HUES48 (cell line): ENCODE results near the gene ZNF765.
A peak's percentile ranks its signal among the peaks of the same experiment; 100 is the strongest.
"Not testable (repeated sequence)": the region's sequence is repeated elsewhere in the genome, so short reads cannot be mapped to it uniquely, and the experiment has no call there.

Experiments
- H3K27ac ChIP-seq: one replicate; pipeline ENCODE4 v1.7.0; 2013; ENCODE audit warnings: low read depth, low read length, inconsistent platforms
- H3K27me3 ChIP-seq: 2 replicates; pipeline ENCODE4 v1.6.1; 2013; ENCODE audit warnings: mild to moderate bottlenecking, low read length; ENCODE audit not compliant: control insufficient read depth, insufficient read depth
- H3K36me3 ChIP-seq: 2 replicates; pipeline ENCODE4 v1.6.1; 2013; ENCODE audit warnings: low read length; ENCODE audit not compliant: control insufficient read depth, insufficient read depth
- H3K4me1 ChIP-seq: 2 replicates; pipeline ENCODE4 v1.6.1; 2013; ENCODE audit warnings: mild to moderate bottlenecking, low read length; ENCODE audit not compliant: control insufficient read depth, insufficient read depth
- H3K4me3 ChIP-seq: 2 replicates; pipeline ENCODE4 v1.5.1; 2013; ENCODE audit warnings: mild to moderate bottlenecking, low read depth, low read length
- H3K9ac ChIP-seq: 2 replicates; pipeline ENCODE4 v1.6.1; 2013; ENCODE audit warnings: mild to moderate bottlenecking, low read depth, low read length, moderate library complexity
- H3K9me3 ChIP-seq: 2 replicates; pipeline ENCODE4 v1.6.1; 2013; ENCODE audit warnings: low read length; ENCODE audit not compliant: control insufficient read depth, insufficient read depth

Gene ZNF765

GRCh38 chr19:53463263-53463662, 68.3 kb downstream of the ZNF765 start:
- Histone ChIP-seq H3K27ac (no peak overlapping the region), H3K9me3 (no peaks in the 10 kb centered on the region), H3K4me3 (peak overlapping the region; percentile 69)

GRCh38 chr19:53466726-53467484, 72.0 kb downstream of the ZNF765 start:
- H3K9me3 ChIP-seq = no peaks in the 10 kb centered on the region
- peaks cover 18% of the 10 kb centered on the region for H3K4me1 ChIP-seq
- peak overlapping the region; percentile 64 for H3K27ac ChIP-seq
- H3K36me3 ChIP-seq = no peaks in the 10 kb centered on the region
- H3K27me3 ChIP-seq = no peaks in the 10 kb centered on the region
- no peak overlapping the region for H3K9ac ChIP-seq
- H3K4me3 ChIP-seq = peak overlapping the region; percentile 99

More at GRCh38 chr19:53463263-53463662, 68.3 kb downstream of the ZNF765 start:
- no peak overlapping the region for H3K9ac ChIP-seq
- H3K4me1 ChIP-seq = peaks cover 9% of the 10 kb centered on the region
- no peaks in the 10 kb centered on the region for H3K36me3 ChIP-seq
- no peaks in the 10 kb centered on the region for H3K27me3 ChIP-seq

- Histone ChIP-seq H3K9ac (peak within 1 kb of the TSS; percentile 75; the same call in 1 of the 2 replicates), H3K4me1 (peaks cover 17% of the 10 kb centered on the region), H3K9me3 (no peaks in the 10 kb centered on the region), H3K4me3 (peak within 1 kb of the TSS; percentile 99), H3K27ac (peak within 1 kb of the TSS; percentile 71), H3K27me3 (no peaks in the 10 kb centered on the region), H3K36me3 (no peaks in the 10 kb centered on the region)
Observed at GRCh38 chr19:53467485-53468262, 72.7 kb downstream of the ZNF765 start, which contains the start of gene ZNF813. Gene ZNF813 (plus strand): TSS chr19:53467733. CDS start chr19:53483823, 16,090 bp downstream.

- H3K9me3 ChIP-seq, H3K27me3 ChIP-seq, H3K9ac ChIP-seq, H3K36me3 ChIP-seq: not testable (repeated sequence)
- H3K27ac ChIP-seq = peak overlapping the region; percentile 71
- H3K4me1 ChIP-seq = peaks cover 13% of the 10 kb centered on the region
- H3K4me3 ChIP-seq = peak overlapping the region; percentile 99
Observed at GRCh38 chr19:53468628-53469027, 73.7 kb downstream of the ZNF765 start.

- no peaks in the 10 kb centered on the region for H3K27me3 ChIP-seq
- H3K27ac ChIP-seq = no peak overlapping the region
- H3K9ac ChIP-seq = no peak overlapping the region
- no peaks in the 10 kb centered on the region for H3K9me3 ChIP-seq
- H3K4me1 ChIP-seq = peaks cover 13% of the 10 kb centered on the region
- no peak overlapping the region for H3K4me3 ChIP-seq
- H3K36me3 ChIP-seq = peaks cover 2% of the 10 kb centered on the region; the same call in 1 of the 2 replicates
Observed at GRCh38 chr19:53471916-53472315, 77.0 kb downstream of the ZNF765 start.

GRCh38 chr19:53474832-53475231, 79.9 kb downstream of the ZNF765 start:
- H3K4me1 ChIP-seq, H3K4me3 ChIP-seq, H3K27ac ChIP-seq, H3K27me3 ChIP-seq, H3K9ac ChIP-seq: not testable (repeated sequence)
- Histone ChIP-seq H3K9me3 (peaks cover 12% of the 10 kb centered on the region), H3K36me3 (peaks cover 18% of the 10 kb centered on the region)

- not testable (repeated sequence) for H3K27me3 ChIP-seq, H3K27ac ChIP-seq, H3K9ac ChIP-seq, H3K4me1 ChIP-seq, H3K4me3 ChIP-seq
- Histone ChIP-seq H3K9me3 (peaks cover 18% of the 10 kb centered on the region), H3K36me3 (peaks cover 24% of the 10 kb centered on the region)
Observed at GRCh38 chr19:53475470-53475869, 80.5 kb downstream of the ZNF765 start.
